Activated naive CD4-positive, alpha-beta T cell treated with anti-CD3 and anti-CD28 coated beads for 36 hours (primary cell): Measurements from ENCODE around the gene GGTLC2. TPM values are rescaled to one million over a fixed set of nuclear protein-coding genes. Genes with fewer than 3 reads are reported as not detected.

Source experiments
- CTCF ChIA-PET: fragments of 350-600 bp; sonication (Branson Sonifier 250); formaldehyde crosslinking; loops from one replicate; lab custom pipeline; 2021; ENCODE audit warnings: antibody characterized with exemption; lab: Charles Lee
- DNase-seq: peaks from one replicate; pipeline ENCODE4 v3.0.0-alpha.2; 2020
- H3K27ac Mint-ChIP-seq: one replicate; pipeline ENCODE4 v1.8.0; 2021; ENCODE audit warnings: mild to moderate bottlenecking, mixed read lengths
- H3K27me3 Mint-ChIP-seq: one replicate; pipeline ENCODE4 v1.8.0; 2021; ENCODE audit warnings: low read depth, mixed read lengths
- H3K36me3 Mint-ChIP-seq: one replicate; pipeline ENCODE4 v1.8.0; 2021; ENCODE audit warnings: low read depth, mixed read lengths
- H3K4me1 Mint-ChIP-seq: one replicate; pipeline ENCODE4 v1.8.0; 2021; ENCODE audit warnings: low read depth, mixed read lengths
- H3K4me3 Mint-ChIP-seq: one replicate; pipeline ENCODE4 v1.8.0; 2021; ENCODE audit warnings: mild to moderate bottlenecking, moderate library complexity, mixed read lengths
- H3K9me3 Mint-ChIP-seq: one replicate; pipeline ENCODE4 v1.8.0; 2021; ENCODE audit warnings: mixed read lengths
- intact Hi-C: fragments of 100-400 bp; cut with micrococcal nuclease; formaldehyde crosslinking; loops from one replicate; pipeline ENCODE4 v1.15.1; 2023
- total RNA-seq, 2 experiments: library from RNA; stranded (reverse); gene quantifications; one replicate each; pipeline ENCODE4 v1.2.3, GENCODE V29; 2021

GGTLC2 gene
- total RNA-seq, 2 experiments from 2014 or later = not detected

DNA sequence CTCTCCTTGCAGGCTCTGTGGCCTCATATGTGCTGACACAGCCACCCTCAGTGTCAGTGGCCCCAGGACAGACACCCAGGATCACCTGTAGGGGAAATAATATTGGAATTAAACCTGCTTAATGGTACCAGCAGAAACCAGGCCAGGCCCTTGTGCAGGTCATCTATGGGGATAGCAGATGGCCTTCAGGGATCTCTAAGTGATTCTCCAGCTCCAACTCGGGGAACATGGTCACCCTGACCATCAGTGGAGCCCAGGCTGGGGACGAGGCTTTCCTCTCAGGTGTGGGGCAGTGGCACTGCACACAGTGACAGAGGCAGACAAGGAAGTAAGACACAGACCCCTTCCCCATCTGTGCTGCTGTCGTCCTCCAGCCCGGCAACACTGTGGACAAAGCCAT, 16.9 kb downstream of the GGTLC2 start:
- Mint-ChIP-seq H3K9me3 (no peaks in the 10 kb centered on the region), H3K27ac (no peak overlapping the region), H3K27me3 (no peaks in the 10 kb centered on the region), H3K4me1 (no peaks in the 10 kb centered on the region), H3K36me3 (no peaks in the 10 kb centered on the region), H3K4me3 (no peak overlapping the region)
- CTCF ChIA-PET = no interaction called here
- no peak for DNase-seq
- intact Hi-C loops = no loop called here

DNA sequence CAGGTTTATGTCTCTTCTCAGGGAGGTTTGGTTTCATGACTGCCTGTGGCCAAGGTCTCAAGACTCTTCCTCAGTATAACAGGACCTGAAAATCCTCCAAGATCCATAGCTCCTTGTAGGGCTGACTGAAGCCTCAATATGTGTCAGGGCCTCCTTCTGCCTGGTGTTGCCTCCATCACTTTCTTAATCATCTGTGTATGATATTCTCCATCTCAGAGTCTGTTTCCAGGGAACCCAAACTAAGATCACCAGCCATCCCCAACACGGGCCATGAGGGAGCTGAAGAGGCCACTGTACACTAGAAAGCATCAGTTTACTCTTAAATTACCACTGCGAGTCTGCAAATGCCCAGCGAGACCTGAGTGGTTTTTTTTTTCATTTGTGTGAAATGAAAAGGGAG, 17.7 kb downstream of the GGTLC2 start:
- H3K4me3 Mint-ChIP-seq = no peak overlapping the region
- no peaks in the 10 kb centered on the region for H3K9me3 Mint-ChIP-seq
- no peak overlapping the region for H3K27ac Mint-ChIP-seq
- no peak for DNase-seq
- H3K27me3 Mint-ChIP-seq = no peaks in the 10 kb centered on the region
- intact Hi-C loops = no loop called here
- H3K4me1 Mint-ChIP-seq = no peaks in the 10 kb centered on the region
- CTCF ChIA-PET = no interaction called here
- H3K36me3 Mint-ChIP-seq = no peaks in the 10 kb centered on the region

DNA sequence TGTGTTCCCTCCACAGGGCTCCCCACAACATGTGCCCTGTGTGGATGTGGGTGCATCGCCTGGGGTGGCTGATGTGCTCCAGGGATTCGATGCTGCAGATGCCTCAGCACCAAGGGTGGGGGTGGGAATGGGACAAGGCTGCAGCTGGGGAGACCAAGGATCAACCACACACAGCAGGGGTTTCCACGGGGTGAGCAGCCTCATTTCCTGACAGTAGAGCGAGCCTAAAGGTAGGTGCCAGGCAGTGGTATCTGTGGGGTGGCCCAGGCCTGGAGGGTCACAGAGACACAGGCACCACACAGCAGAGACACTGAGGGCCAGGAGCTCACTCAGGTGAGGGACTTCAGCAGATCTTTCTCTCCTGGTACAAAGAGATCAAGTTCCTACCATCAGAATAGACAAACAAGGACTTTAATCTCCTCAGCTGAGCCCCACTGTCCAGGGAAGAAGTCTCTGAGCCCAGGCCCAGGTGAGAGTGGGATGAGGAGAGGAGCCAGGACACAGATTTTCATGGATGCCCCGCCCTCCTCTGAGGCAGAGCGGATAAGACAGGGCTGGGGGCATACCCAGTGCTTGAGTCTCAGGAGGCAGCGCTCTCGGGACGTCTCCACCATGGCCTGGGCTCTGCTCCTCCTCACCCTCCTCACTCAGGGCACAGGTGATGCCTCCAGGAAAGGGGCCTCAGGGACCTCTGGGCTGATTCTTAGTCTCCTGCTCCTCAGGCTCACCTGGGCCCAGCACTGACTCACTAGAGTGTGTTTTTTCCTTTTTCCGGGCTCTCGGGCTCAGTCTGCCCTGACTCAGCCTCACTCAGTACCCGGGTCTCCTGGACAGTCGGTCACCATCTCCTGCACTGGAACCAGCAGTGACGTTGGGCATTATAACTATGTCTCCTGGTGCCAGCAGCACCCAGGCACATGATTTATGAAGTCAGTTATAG, 19.7 kb downstream of the GGTLC2 start:
- Mint-ChIP-seq H3K27me3 (no peaks in the 10 kb centered on the region), H3K36me3 (no peaks in the 10 kb centered on the region), H3K4me1 (no peaks in the 10 kb centered on the region), H3K27ac (no peak overlapping the region), H3K4me3 (no peak overlapping the region), H3K9me3 (no peaks in the 10 kb centered on the region)
- no peak for DNase-seq
- CTCF ChIA-PET = no interaction called here
- intact Hi-C loops = no loop called here

DNA sequence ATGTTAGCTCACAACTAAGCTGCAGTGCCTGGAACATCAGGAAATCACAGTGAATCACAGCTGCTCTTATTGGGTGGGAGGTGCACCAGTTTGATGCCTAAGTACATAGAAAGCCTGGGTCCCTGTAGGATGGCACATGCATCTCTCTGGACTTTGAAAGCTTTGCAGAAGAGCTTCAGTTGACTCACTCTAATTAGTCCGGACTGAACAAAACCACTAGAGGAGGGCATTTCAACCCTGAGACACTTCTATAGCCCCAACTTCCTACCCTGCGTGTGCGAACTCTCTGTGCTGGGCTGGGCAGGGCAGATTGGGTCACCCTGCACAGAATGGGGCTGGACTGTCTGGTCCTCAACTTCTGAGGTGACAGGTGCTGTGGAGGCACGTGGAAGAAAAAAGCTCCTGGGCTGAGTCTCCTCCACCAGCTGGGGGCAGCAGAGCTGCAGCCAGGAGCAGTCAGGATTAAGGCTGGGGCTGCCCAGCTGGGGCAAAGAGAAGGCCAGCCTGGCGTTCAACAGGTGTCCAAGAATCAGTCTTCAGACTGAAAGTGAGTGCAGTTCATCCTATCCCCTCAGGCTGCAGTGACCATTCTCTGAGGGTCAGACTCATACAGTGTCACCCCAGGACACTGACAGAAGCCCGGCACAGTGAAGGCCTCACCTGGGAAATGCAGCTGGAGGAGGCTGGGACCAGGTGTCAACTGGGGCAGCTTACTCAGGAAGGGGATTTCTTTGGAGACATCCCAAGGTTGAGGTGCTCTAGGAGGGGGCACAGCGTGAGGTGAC, 22.1 kb downstream of the GGTLC2 start:
- intact Hi-C loops = loop anchor here (2.0 kb wide), 1 partner anchor 20 kb away; no protein-coding TSS in a partner anchor
- Mint-ChIP-seq H3K9me3 (peaks cover 3% of the 10 kb centered on the region), H3K4me1 (no peaks in the 10 kb centered on the region), H3K4me3 (no peak overlapping the region), H3K36me3 (no peaks in the 10 kb centered on the region), H3K27ac (no peak overlapping the region), H3K27me3 (no peaks in the 10 kb centered on the region)
- CTCF ChIA-PET = interaction anchor here (0.7 to 2.2 kb wide), 17 partner anchors 11 to 165 kb away, joined by 3 to 10 read pairs (median 4); no protein-coding TSS in a partner anchor
- peak; percentile 33 for DNase-seq

DNA sequence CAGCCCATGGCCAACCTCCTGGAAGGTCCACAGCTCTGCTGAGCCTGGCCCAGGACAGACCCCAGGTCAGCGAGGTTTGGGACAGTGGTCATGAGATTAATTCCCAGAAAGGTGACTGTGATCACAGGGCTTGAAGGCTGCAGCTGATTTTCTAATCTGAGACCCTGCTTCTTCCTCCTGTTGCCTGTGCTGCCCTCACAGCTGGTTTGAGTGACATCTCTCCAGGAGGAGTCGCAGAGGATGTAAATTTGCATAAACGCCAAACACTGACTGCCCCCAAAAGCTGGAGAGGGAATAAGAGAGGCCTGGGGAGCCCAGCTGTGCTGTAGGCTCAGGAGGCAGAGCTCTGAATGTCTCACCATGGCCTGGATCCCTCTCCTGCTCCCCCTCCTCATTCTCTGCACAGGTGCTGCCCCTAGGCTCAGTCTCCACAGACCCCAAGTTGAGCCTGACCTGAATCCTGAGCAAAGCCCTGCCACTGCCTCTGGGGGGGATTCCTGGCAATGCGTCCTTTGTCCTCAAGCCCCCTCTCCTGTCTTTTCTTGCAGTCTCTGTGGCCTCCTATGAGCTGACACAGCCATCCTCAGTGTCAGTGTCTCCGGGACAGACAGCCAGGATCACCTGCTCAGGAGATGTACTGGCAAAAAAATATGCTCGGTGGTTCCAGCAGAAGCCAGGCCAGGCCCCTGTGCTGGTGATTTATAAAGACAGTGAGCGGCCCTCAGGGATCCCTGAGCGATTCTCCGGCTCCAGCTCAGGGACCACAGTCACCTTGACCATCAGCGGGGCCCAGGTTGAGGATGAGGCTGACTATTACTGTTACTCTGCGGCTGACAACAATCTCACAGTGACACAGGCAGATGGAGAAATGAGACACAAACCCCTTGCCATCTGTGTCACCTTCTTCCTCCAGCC, 23.8 kb downstream of the GGTLC2 start:
- CTCF ChIA-PET = no interaction called here
- DNase-seq = no peak
- intact Hi-C loops = loop anchor here (2.0 kb wide), 1 partner anchor 19 kb away; no protein-coding TSS in a partner anchor
- Mint-ChIP-seq H3K9me3 (peaks cover 3% of the 10 kb centered on the region), H3K4me3 (no peak overlapping the region), H3K27me3 (no peaks in the 10 kb centered on the region), H3K27ac (no peak overlapping the region), H3K4me1 (no peaks in the 10 kb centered on the region), H3K36me3 (no peaks in the 10 kb centered on the region)

DNA sequence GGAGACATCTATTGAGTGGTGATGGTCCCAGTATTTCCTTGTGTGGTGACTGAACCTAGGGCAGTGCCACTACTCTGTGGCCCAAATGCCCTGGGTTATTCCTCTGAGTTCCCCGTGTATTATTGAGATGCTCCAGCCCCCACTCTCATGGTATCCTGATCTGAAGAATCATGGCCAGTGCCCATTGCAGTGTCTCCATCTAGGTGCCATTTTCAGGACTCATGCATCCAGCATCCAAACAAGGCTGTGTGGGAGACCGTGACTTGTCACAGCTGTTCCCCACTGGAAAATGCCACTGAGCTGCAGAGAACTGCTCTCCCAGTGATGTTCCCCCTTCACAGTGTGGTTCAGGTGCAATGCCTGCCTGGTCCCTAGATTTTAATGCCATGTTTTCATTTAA, 24.7 kb downstream of the GGTLC2 start:
- no peak for DNase-seq
- Mint-ChIP-seq H3K27ac (no peak overlapping the region), H3K27me3 (no peaks in the 10 kb centered on the region), H3K4me1 (no peaks in the 10 kb centered on the region), H3K4me3 (no peak overlapping the region), H3K9me3 (peaks cover 3% of the 10 kb centered on the region), H3K36me3 (no peaks in the 10 kb centered on the region)
- intact Hi-C loops = no loop called here
- CTCF ChIA-PET = no interaction called here

DNA sequence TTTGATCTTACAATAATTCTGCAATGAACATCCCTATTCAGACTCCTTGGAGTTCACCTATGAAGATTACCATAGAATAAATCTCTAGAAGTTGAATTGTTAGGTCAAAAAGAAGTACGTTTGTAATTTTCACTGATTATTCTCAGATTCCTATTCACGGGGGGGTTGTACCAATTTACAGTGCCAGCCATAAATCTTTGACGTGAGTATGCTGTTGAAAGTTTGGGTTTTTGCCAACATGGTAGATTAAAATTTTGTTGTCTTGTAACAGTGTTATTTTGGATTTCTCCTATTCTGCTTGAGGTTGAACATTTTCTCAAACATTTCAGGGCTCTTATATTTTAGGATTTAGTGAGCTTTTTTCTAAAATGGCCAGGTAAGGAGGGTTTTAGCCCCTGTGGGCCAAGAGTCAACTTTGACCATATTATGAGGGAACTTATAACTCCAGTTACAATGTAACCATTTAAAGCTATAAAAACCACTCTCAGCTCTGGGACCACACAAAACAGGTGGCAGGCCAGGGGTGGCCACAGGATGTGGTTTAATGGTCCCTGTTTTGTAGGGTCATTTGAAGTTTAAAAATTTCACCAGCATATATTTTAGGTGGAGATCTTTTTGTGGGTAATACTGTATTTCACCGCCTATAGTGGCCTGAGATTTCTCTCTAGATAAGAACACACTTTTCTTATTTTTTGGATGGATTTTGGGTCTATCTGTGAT, 25.8 kb downstream of the GGTLC2 start:
- DNase-seq = no peak
- H3K27ac Mint-ChIP-seq = no peak overlapping the region
- no peak overlapping the region for H3K4me3 Mint-ChIP-seq
- H3K27me3 Mint-ChIP-seq = peaks cover 5% of the 10 kb centered on the region
- intact Hi-C loops = no loop called here
- peaks cover 3% of the 10 kb centered on the region for H3K9me3 Mint-ChIP-seq
- no peaks in the 10 kb centered on the region for H3K36me3 Mint-ChIP-seq
- CTCF ChIA-PET = interaction anchor here (1.2 kb wide), 1 partner anchor 14 kb away, joined by 3 read pairs; no protein-coding TSS in a partner anchor
- H3K4me1 Mint-ChIP-seq = no peaks in the 10 kb centered on the region

DNA sequence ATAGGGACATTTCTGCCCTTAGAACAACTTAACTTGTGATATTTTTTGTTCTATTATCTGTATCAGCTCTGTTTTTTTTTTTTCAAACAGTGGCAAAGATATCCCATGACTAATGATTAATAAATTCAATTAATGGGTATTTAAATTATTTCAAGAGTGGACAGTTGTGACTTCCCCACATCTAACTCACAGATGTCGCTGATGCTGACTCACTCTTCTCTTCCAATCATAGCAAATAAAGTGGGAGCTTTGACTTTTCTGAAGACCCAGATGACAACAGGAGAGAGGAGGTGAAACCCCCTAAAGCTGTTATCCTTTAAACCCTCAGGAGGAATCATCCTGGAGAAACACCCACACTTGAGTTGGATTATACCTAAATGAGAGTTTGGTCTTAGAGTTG, 27.1 kb downstream of the GGTLC2 start:
- Mint-ChIP-seq H3K4me1 (no peaks in the 10 kb centered on the region), H3K4me3 (no peak overlapping the region), H3K27me3 (peaks cover 5% of the 10 kb centered on the region), H3K9me3 (peaks cover 3% of the 10 kb centered on the region), H3K36me3 (no peaks in the 10 kb centered on the region), H3K27ac (no peak overlapping the region)
- CTCF ChIA-PET = interaction anchor here (0.5 to 1.0 kb wide), 2 partner anchors 14 to 206 kb away, joined by 3 to 4 read pairs; no protein-coding TSS in a partner anchor
- no peak for DNase-seq
- intact Hi-C loops = no loop called here

DNA sequence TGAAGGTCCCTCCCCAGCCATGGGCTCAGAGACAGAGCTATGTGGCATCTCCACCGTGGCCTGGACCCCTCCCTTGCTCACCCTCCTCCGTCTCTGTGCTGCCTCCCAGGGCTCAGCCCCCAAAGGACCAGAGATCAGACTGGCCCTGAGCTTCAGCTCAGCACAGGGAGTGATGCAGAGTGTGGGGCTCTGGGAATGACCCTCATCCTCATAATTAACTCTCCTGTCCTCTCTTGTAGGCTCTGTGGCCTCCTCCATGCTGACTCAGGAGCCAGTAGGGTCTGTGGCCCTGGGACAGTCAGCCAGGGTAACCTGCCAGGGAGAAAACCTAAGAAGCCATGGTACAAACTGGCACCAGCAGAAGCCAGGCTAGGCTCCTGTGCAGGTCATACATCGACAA, 28.7 kb downstream of the GGTLC2 start:
- Mint-ChIP-seq H3K36me3 (no peaks in the 10 kb centered on the region), H3K9me3 (peaks cover 3% of the 10 kb centered on the region), H3K27me3 (peaks cover 5% of the 10 kb centered on the region), H3K4me3 (no peak overlapping the region), H3K27ac (no peak overlapping the region), H3K4me1 (no peaks in the 10 kb centered on the region)
- intact Hi-C loops = no loop called here
- CTCF ChIA-PET = interaction anchor here (1.4 kb wide), 1 partner anchor 37 kb away, joined by 3 read pairs; no protein-coding TSS in a partner anchor
- no peak for DNase-seq

DNA sequence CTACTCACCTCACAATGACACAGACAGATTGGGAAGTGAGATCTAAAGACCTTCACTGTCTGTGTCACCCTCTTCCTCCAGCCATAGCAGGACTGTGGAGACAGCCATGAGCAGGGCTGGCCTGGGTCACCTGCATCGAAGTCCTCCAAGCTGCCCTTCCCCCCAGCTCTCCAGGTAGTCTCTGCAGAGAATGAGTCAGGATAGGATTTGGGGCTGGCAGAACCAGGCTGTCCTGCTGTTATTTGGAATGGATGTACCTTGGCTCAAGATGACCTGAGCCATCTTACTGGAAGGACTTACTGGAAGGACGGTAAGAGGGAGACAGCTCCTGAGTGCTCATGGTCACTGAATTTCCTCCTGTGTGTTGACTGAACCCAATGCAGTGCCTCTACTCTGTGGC, 29.2 kb downstream of the GGTLC2 start:
- Mint-ChIP-seq H3K27me3 (peaks cover 5% of the 10 kb centered on the region), H3K36me3 (no peaks in the 10 kb centered on the region), H3K9me3 (peaks cover 3% of the 10 kb centered on the region), H3K27ac (no peak overlapping the region), H3K4me3 (no peak overlapping the region), H3K4me1 (no peaks in the 10 kb centered on the region)
- CTCF ChIA-PET = interaction anchor here (1.4 kb wide), 1 partner anchor 36 kb away, joined by 3 read pairs; no protein-coding TSS in a partner anchor
- no peak for DNase-seq
- intact Hi-C loops = no loop called here

DNA sequence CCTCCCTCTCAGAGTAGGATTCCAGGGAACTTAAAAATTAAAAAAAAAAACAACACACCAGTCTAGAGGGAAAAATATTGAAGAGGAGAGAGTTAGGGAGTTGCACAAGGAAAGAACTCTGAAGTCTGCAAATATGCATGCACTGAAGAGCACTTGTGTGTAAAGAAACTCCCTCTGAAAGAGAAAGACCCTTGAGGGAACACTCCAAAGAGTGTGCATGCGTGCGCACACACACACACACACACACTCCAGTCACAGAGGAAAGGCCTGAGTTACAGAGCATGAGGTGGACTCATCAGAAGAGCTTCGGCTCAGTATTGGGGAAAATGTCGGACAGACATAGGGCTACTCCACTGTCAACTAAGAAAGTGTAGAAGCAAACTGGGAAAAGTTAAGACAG, 30.1 kb downstream of the GGTLC2 start:
- no peaks in the 10 kb centered on the region for H3K36me3 Mint-ChIP-seq
- no peak overlapping the region for H3K4me3 Mint-ChIP-seq
- CTCF ChIA-PET = interaction anchor here (1.4 kb wide), 1 partner anchor 35 kb away, joined by 3 read pairs; no protein-coding TSS in a partner anchor
- intact Hi-C loops = no loop called here
- H3K9me3 Mint-ChIP-seq = peaks cover 3% of the 10 kb centered on the region
- no peaks in the 10 kb centered on the region for H3K4me1 Mint-ChIP-seq
- peaks cover 5% of the 10 kb centered on the region for H3K27me3 Mint-ChIP-seq
- H3K27ac Mint-ChIP-seq = no peak overlapping the region
- DNase-seq = no peak
